NCI-H510A (cell line): ENCODE measurements around the gene TMEM178B.

Experiments
- DNase-seq: peaks from one replicate; lab custom pipeline; 2025; lab: John Stamatoyannopoulos, UW

The TMEM178B gene

GRCh38 chr7:141221007-141221612 lies 147.2 kb downstream of the TMEM178B start:
- DNase-seq: no peak

DNA sequence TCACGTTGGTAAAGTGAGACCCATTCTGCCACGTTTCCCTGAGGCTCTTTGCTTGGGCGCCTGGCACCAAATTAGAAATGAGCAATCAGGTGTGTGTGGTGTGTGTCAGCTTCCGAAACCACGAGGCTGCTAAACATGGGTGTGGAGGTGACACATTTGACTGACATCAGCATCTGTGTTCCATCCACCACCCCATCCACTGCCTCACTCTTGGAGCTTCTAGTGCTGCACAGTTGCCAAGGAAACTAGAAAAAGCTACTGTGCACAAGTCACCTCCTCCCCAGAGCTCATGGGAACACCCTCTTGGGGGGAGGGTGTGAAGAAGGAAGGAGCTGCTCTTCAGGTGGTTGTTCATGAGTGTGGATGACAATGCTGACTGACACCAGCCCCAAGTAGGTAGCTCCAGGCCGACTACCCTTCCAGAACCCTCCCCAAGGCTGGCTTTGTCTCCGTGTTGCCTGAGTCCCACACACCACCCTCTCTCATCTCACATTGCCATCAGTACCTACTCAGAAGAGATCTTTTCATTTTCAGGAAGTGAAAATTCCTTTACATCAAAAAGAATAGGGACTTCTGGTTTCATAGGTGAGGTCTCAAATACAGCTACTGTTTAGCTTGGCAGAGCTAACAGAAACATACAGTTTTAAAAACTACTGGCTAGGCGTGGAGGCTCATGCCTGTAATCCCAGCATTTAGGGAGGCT lies 152.2 kb downstream of the TMEM178B start:
- DNase-seq: no peak

GRCh38 chr7:141227454-141227853 lies 153.6 kb downstream of the TMEM178B start:
- DNase-seq: no peak

DNA sequence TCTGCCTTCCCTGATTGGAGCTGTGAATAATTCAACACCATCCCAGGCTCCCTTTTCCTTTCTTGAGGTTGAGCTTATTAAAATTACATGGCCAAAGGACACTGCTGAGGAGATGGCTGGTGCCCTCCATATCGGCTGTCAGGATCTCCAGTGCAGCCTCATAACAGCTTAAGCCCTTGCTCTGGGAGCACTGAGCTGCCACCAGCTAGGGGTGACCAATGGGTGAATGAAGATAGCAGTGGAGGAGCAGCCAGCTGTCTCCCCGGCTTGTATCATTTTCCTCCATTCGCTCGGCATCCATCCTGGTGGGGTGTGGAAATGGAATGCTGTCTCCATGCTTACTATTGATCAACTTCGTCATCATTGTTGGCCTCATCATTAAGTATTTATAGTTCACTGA lies 154.6 kb downstream of the TMEM178B start:
- DNase-seq: no peak

GRCh38 chr7:141231018-141231792 lies 157.3 kb downstream of the TMEM178B start:
- no peak for DNase-seq

DNA sequence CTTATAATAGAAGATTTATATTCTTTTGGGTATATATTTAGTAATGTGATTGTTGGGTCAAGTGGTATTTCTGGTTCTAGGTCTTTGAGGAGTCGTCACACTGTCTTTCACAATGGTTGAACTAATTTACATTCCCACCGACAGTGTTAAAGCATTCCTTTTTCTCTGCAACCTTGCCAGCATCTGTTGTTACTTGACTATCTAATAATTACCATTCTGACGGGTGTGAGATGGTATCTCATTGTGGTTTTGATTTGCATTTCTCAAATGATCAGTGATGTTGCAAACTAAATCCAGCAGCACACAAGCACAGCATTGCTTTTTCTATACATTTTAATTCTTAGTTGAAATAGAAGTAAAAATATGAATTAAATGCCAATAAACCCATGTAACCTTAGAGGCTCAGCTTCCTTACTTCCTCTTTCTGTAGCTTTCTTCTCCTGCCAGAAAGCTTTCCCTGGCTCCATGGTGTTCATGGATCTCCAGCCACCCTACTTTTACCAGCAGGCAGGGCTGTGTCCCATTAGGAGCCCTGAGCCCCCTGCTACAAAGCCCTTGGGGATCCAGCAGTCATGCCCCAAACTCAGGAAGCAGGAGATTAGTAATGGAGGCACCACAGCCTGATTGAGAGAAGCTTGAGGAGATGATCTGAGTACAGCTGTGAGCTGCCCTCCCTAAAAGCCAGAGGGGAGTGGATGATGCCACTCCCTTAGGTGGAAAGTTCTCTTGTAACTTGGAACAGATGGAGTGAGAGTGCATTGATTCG lies 158.6 kb downstream of the TMEM178B start:
- DNase-seq: no peak

GRCh38 chr7:141234335-141235105 lies 160.7 kb downstream of the TMEM178B start:
- DNase-seq: no peak

DNA sequence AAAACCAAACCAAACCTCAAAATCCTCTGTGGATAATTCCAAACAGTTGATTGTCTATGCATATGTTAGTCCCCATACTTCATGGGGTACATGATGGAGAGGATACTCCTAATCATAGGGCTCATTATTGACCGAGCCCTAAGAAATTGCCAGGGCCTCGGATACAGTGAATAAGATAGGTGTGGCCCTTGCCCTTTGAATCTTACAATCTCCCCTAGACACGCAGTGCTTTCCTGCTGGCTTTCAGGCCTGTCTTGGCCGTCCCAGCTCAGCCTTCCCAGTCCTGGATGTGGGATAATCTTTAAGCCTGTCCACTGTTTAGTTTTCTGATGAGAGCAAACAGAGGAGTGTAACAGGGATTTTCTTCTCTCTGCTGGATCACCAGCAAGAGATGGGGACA lies 161.8 kb downstream of the TMEM178B start:
- DNase-seq: no peak

DNA sequence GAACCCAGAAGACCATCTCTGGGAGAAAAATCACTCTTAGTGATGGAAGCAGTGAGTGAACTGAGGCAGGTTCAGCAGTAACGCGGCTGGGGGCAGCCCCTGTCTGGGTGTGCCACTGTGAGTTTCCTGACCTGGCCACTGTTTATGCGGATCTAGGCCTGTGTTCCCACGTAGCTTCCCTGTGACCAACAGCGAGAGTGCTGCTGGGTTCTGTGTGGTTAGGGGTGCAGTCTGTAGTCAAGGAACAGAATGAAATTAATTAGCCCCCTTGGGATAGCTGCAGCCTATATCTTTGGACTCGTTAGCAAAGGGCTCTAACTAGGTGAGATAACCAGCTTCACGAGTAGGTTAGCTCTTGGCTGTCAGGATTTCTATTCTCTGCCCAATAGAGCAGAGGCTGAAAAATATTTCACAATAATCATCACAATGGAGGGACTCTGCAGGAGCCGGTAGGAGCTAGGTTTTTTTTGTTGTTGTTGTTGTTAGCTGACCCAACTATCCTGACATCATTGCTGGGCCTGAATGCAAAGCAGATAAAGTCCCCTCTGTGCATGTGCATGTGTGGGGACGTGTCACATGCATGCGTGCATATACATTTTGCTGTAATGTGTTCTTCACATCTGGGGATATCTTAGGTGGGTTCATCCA lies 164.9 kb downstream of the TMEM178B start:
- DNase-seq: no peak

DNA sequence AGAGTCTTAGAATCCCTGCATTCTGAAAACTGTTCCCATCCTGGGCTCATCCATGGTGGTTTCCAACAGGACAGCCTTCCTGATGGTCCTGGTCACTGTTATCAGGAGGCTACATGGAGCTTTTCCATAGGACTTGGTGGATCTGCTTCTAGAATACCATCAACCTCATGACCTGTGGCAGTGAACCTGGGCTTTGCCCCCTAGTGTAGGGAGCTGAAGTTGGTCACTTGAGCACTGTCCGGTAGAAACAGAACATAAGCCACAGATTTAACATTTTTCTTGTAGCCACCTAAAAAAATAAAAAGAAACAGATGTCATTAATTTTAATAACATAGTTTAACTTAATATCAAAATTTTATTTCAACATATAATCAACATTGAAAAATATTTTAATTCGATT lies 165.8 kb downstream of the TMEM178B start:
- no peak for DNase-seq

GRCh38 chr7:141242568-141242967 lies 168.7 kb downstream of the TMEM178B start:
- DNase-seq: no peak

DNA sequence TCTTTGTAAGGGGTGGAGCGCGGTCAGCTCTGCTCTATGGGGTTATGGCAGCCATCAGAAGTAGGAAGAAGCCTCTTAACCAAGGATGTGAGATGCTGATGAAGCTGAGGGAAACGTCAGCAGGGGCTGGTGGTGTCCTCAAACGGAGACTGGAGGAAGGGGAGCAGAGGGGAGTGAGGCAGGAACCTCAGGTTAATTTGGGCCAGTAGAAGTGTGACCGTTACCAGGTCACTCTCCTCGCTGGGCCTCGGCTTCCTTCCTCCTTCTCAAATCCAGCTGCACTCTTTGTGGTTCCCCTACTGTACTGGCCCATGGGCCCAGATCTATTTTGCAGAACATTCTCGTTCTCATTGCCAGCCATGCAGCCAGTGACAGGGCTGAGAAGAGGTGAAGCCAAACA lies 169.5 kb downstream of the TMEM178B start:
- no peak for DNase-seq

DNA sequence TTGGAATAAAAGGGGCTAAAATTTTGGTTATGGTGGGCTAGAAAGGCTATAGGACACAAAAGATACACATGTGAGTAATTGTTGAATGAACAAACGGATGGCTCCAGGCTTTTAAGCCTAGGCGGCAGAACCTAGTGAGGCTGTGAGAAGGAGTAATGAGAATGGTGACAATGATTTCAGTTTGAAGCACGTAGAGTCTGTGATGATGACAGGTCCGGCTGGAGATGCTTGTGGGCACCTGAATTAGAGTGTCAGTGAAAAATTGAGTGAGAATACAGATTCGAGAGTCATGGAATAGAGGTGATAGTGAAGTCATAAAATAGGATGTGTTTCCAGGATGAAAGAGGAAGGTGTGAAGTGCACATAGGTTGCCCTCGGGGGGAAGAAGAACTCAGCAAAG lies 170.6 kb downstream of the TMEM178B start:
- no peak for DNase-seq

- DNase-seq: no peak
These were observed 172.6 kb downstream of the TMEM178B start for GRCh38 chr7:141246426-141246825.

- no peak for DNase-seq
These were observed 177.3 kb downstream of the TMEM178B start for GRCh38 chr7:141251180-141251579.

GRCh38 chr7:141251957-141252356 lies 178.1 kb downstream of the TMEM178B start:
- DNase-seq: no peak

- DNase-seq: no peak
These were observed 183.7 kb downstream of the TMEM178B start for GRCh38 chr7:141257597-141257996.

DNA sequence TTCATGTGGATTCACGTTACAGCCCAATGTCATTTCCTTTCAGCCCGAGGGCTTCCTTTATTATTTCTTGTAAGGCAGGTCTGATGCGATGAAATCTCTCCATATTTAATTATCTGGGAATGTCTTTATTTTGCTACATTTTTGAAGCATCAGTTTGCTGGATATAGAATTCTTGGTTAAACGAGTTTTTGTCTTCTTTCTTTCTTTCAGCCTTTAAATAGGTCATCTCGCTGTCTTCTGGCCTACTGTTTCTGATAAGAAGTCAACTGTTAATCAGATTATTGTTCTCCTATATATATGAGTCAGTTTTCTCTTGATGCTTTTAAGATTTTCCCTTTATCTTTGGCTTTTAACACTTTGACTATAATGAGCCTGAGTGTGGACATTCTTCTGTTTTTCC lies 184.7 kb downstream of the TMEM178B start:
- DNase-seq: no peak

DNA sequence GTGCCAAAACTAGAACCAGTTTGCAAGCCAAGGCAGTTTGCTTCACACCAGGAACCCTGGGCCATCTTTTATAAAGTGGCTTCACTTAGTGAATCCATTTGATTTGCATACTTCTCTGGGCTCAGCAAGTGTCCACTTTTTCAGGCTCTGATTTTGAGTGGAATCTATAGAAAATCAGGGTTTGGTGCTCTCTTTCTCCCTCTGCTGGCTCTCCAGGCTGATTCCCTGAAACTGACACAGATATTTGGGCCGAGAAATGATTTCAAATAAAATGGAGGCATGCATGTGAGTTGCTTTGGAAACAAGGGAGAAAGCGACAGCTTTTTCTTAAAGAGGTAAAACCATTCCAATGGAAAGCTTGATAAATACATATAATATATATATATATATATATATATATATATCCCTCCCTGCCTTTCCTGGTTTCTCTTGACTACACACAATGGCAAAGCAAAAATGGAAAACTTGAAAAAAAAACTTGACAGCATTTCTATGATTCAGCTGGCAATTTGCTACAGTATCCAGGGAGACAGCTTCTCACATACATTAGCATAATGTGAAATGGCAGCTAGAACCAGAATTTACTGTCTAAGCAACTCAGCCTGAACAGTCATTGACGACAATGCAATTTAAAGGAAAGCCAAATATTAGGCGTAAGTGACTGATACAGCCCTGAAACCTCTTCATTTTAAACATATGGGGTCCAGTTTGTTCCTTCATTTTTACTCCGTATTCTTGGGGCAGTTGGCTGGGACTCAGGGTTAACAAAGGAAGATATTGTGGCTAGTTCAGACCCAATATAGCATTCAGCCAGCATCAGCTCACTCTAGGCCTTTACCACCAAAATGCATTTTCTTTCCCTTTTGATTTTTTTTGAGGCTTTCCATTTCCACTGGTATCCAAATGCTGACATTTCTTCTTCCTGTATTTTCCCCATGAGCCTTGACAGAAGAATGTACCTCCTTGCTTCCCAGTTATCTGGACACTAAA lies 188.5 kb downstream of the TMEM178B start:
- no peak for DNase-seq

- DNase-seq: no peak
These were observed 189.6 kb downstream of the TMEM178B start for GRCh38 chr7:141263508-141263907.
